Measurements from ENCODE around the gene CCBE1. TPM values are rescaled to one million over a fixed set of nuclear protein-coding genes. Genes with fewer than 3 reads are reported as not detected.

CCBE1 gene
- total and polyA plus RNA-seq, 2 of the 4 experiments (the other 2 are of a cell fraction): 64.8 to 148 TPM

DNA sequence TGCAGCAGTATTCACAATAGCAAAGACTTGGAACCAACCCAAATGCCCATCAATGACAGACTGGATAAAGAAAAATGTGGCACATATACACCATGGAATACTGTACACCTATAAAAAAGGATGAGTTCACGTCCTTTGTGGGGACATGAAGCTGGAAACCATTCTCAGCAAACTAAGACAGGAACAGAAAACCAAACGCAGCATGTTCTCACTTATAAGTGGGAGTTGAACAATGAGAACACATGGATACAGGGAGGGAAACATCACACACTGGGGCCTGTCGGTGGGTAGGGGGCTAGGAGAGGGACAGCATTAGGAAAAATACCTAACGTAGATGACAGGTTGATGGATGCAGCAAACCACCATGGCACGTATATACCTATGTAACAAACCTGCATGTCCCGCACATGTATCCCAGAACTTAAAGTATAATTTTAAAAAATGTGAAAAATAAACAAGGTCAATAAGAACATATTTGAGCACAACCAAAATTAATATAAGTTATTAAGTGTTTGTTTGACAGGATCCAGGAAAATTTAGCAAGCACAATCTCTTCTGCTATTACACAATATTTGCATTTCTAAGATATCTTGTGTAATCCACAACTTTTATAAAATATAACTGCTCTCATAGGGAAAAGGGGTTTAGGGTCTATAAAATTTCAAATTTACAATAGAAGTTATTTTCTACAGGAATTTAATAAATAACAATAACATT lies 22.9 kb downstream of the CCBE1 start:
- no peak overlapping the region for H2AK9ac ChIP-seq (replicated peaks; ENCODE audit: low read depth, low read length, poor library complexity)
- no peak overlapping the region for H2BK20ac ChIP-seq (ENCODE audit: low read depth, low read length)
- in situ Hi-C loops (cut with MboI; ENCODE audit: low sequenced_read_pairs): no loop called here
- peaks cover 17% of the 10 kb centered on the region for H4K20me1 ChIP-seq (ENCODE audit: insufficient read depth, low read length)
- DNase-seq: no peak
- no CpG with 5 or more reads among the region's 6 CpGs for WGBS, 2 experiments (ENCODE audit: extremely low coverage in 2 of 2, insufficient read length in 1 of 2)
- no peak overlapping the region for H4K8ac ChIP-seq (ENCODE audit: low read depth in 2 of 2, low read length in 2 of 2)
- H3K9me3 ChIP-seq (ENCODE audit: control insufficient read depth, insufficient read depth, low read length): no peaks in the 10 kb centered on the region
- no peak overlapping the region for H2AFZ ChIP-seq (replicated peaks; ENCODE audit: low read length, poor library complexity)
- H3K23ac ChIP-seq (ENCODE audit: low read depth, low read length): no peak overlapping the region
- H2AK5ac ChIP-seq (ENCODE audit: low read depth, low read length): no peak overlapping the region
- no peak overlapping the region for H4K91ac ChIP-seq (ENCODE audit: insufficient read depth, low read depth, low read length)
- no peak for ATAC-seq (ENCODE audit: low read depth)
- no peaks in the 10 kb centered on the region for H3K36me3 ChIP-seq (ENCODE audit: control insufficient read depth, insufficient read depth, low read length)
- no peak overlapping the region for H3K4me3 ChIP-seq (ENCODE audit: insufficient read depth, low read depth, low read length)
- no peak overlapping the region for H3K4ac ChIP-seq (ENCODE audit: low read depth, low read length)
- no peak overlapping the region for H3K14ac ChIP-seq (replicated peaks; ENCODE audit: low read depth, low read length)
- BruUV-seq (replicated peaks): no TSS peak
- CTCF ChIA-PET: interaction anchor here (1.0 to 1.7 kb wide), 3 partner anchors 23 to 151 kb away, joined by 3 to 4 read pairs (median 3); partner anchors contain the start of gene CCBE1
- H2BK5ac ChIP-seq (ENCODE audit: low read depth, low read length, poor library complexity, severe bottlenecking): no peak overlapping the region
- H3K9me1 ChIP-seq (ENCODE audit: insufficient read depth, low read length): peaks cover 6% of the 10 kb centered on the region; the same call in 1 of the 2 replicates
- intact Hi-C loops (cut with micrococcal nuclease): no loop called here
- H2BK15ac ChIP-seq (ENCODE audit: low read depth, low read length): no peak overlapping the region
- peaks cover 39 to 61% of the 10 kb centered on the region in 2 experiments for H3K79me1 ChIP-seq (ENCODE audit: low read depth in 1 of 2, low read length in 2 of 2)
- no peak overlapping the region for H3K27ac ChIP-seq (ENCODE audit: insufficient read depth, low read length)
- peak; percentile 78 for TF ChIP-seq CEBPB (IDR thresholded peaks at IDR 0.05; ENCODE audit: low read depth, low read length)
- TF ChIP-seq CHD1 (IDR thresholded peaks at IDR 0.05; ENCODE audit: low read depth, low read length): no peak
- H3K18ac ChIP-seq (ENCODE audit: low read depth, low read length): peak overlapping the region; percentile 56; the same call in 1 of the 2 replicates
- no peak overlapping the region for H4K5ac ChIP-seq (ENCODE audit: low read depth, low read length)
- dilution Hi-C loops (cut with HindIII; ENCODE audit: low sequenced_read_pairs, unreplicated experiment): no loop called here
- no peak overlapping the region for H3K56ac ChIP-seq (ENCODE audit: extremely low read depth, insufficient read depth, low read length)
- no peak overlapping the region for H3K4me2 ChIP-seq (ENCODE audit: low read depth, low read length)
- no peak overlapping the region for H2BK120ac ChIP-seq (ENCODE audit: low read depth, low read length)
- no peaks in the 10 kb centered on the region for H3K27me3 ChIP-seq (ENCODE audit: control insufficient read depth, insufficient read depth, low read length)
- POLR2A ChIA-PET (ENCODE audit: unreplicated experiment): no interaction called here
- peaks cover 14% of the 10 kb centered on the region; the same call in 1 of the 2 replicates for H3K4me1 ChIP-seq (ENCODE audit: control insufficient read depth, insufficient read depth, low read length)
- no peak overlapping the region for H3K9ac ChIP-seq (ENCODE audit: low read depth, low read length)

Measured in IMR-90 (cell line).